ENCODE results near the gene ITCH. TPM values are rescaled to one million over a fixed set of nuclear protein-coding genes. Genes with fewer than 3 reads are reported as not detected.

ITCH gene
- total and polyA plus RNA-seq, 9 of the 15 experiments (the other 6 are each of a cell fraction or from before 2014, with no cell fraction given), result 7.5 to 53.0 (median 22.9) TPM

DNA sequence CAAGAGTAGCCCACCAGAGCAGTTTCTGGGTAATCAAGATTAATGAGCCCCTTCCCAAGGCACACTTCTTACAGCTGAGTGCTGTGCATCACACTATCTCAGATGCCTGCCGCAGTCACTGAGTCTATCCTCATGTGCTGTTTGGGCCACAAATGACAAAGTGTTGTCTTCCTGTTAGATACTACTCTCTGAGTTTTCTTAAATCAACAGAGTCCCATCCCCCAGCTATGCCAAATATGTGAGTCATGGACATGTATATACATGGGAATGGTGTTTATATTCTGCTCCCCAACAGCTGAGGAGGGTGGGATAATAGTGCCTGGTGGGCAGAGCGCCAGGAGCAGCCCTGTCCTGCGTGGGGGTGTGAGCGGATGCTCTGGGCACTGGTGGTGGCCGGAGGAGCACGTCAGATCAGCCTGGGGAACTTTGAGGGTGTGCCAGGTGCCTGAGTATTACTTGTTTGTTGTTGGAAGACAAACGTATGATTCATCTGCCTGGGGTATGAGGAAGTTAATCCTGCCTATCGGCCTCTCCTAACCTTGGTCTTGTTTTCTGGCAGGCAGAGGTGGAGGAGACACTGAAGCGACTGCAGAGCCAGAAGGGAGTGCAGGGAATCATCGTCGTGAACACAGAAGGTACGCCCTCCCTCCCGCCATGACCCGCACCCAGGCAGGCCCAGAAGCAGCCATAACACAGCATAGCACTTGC, 162.8 kb downstream of the ITCH start (continued):
- TF ChIP-seq RBM22 (IDR thresholded peaks at IDR 0.05; ENCODE audit: low read depth, low read length, poor library complexity, severe bottlenecking) (no peak), ZNF146 (CRISPR knock-in tag; IDR thresholded peaks at IDR 0.05; ENCODE audit: unreplicated experiment) (no peak), MTF1 (CRISPR knock-in tag; IDR thresholded peaks at IDR 0.05; ENCODE audit: borderline replicate concordance) (no peak), E2F3 (CRISPR knock-in tag; IDR thresholded peaks at IDR 0.05) (no peak), TRIM24 (IDR thresholded peaks at IDR 0.05) (no peak), NR2F6 (CRISPR knock-in tag; IDR thresholded peaks at IDR 0.05) (no peak), RB1 (IDR thresholded peaks at IDR 0.05; ENCODE audit: low read depth) (no peak), MYC (IDR thresholded peaks at IDR 0.05; ENCODE audit: low read depth, low read length) (no peak), MYC (CRISPR knock-in tag; IDR thresholded peaks at IDR 0.05; ENCODE audit: borderline replicate concordance, low read depth) (no peak), ZEB2 (IDR thresholded peaks at IDR 0.05) (no peak), NUFIP1 (IDR thresholded peaks at IDR 0.05; ENCODE audit: partially characterized antibody) (no peak), HDAC8 (tag; IDR thresholded peaks at IDR 0.05) (no peak), NBN (IDR thresholded peaks at IDR 0.05; ENCODE audit: low read depth) (no peak), ZFP30 (CRISPR knock-in tag; IDR thresholded peaks at IDR 0.05; ENCODE audit: borderline replicate concordance) (no peak), TFAM (CRISPR knock-in tag; conservative IDR thresholded peaks at IDR 0.05) (no peak), FOXA3 (CRISPR knock-in tag; conservative IDR thresholded peaks at IDR 0.05 in 1 of 2, IDR thresholded peaks at IDR 0.05 in 1 of 2) (peak in 1 of 2 experiments; percentile 83; a peak in 1 of 4 replicates)
- TF ChIP-seq, protein P1, sequence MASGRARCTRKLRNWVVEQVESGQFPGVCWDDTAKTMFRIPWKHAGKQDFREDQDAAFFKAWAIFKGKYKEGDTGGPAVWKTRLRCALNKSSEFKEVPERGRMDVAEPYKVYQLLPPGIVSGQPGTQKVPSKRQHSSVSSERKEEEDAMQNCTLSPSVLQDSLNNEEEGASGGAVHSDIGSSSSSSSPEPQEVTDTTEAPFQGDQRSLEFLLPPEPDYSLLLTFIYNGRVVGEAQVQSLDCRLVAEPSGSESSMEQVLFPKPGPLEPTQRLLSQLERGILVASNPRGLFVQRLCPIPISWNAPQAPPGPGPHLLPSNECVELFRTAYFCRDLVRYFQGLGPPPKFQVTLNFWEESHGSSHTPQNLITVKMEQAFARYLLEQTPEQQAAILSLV (tag; IDR thresholded peaks at IDR 0.05), result no peak
- TF ChIP-seq, protein P2, sequence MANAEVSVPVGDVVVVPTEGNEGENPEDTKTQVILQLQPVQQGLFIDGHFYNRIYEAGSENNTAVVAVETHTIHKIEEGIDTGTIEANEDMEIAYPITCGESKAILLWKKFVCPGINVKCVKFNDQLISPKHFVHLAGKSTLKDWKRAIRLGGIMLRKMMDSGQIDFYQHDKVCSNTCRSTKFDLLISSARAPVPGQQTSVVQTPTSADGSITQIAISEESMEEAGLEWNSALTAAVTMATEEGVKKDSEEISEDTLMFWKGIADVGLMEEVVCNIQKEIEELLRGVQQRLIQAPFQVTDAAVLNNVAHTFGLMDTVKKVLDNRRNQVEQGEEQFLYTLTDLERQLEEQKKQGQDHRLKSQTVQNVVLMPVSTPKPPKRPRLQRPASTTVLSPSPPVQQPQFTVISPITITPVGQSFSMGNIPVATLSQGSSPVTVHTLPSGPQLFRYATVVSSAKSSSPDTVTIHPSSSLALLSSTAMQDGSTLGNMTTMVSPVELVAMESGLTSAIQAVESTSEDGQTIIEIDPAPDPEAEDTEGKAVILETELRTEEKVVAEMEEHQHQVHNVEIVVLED (CRISPR knock-in tag; IDR thresholded peaks at IDR 0.05), result no peak
- TF ChIP-seq, protein P3, sequence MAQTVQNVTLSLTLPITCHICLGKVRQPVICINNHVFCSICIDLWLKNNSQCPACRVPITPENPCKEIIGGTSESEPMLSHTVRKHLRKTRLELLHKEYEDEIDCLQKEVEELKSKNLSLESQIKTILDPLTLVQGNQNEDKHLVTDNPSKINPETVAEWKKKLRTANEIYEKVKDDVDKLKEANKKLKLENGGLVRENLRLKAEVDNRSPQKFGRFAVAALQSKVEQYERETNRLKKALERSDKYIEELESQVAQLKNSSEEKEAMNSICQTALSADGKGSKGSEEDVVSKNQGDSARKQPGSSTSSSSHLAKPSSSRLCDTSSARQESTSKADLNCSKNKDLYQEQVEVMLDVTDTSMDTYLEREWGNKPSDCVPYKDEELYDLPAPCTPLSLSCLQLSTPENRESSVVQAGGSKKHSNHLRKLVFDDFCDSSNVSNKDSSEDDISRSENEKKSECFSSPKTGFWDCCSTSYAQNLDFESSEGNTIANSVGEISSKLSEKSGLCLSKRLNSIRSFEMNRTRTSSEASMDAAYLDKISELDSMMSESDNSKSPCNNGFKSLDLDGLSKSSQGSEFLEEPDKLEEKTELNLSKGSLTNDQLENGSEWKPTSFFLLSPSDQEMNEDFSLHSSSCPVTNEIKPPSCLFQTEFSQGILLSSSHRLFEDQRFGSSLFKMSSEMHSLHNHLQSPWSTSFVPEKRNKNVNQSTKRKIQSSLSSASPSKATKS (CRISPR knock-in tag; IDR thresholded peaks at IDR 0.05), result no peak
